ENCODE results near the gene LAMA5. TPM values are rescaled to one million over a fixed set of nuclear protein-coding genes. Genes with fewer than 3 reads are reported as not detected.

LAMA5 gene
- total RNA-seq, 2 donors from 2014 or later = 315 to 369 TPM

DNA sequence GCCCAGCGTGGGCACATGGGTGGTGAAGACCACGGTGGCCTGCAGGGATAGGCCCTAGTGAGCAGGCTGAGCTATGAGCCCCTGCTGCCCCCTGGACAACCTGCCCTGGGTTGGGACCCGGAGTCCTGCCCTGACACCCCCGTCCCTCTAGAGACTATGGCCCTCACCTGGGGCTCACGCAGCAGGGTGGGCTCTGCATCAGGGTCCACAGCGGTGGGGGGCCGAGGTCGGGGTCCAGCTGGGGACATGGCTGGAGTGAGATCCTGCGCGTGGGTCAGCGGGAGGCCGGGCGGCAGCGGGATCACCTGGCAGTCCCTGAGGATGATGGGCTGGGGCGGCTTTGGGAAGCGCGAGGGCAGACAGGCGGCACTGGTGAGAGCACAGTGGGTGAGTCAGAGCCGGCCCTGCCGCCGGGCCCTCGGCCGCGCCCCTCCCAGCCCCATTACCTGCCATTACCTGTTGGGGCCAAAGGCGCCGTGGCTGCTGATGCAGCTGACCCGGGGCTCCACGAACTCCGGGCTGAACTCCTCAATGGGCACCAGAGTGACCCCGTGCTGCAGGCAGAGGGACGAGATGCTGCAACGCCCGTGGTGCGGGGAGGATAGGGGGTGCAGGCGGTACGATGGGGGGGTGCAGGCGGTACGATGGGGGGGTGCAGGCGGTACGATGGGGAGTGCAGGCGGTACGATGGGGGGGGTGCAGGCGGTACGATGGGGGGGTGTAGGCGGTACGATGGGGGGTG, 36.4 kb downstream of the LAMA5 start:
- no peak overlapping the region for H3K9ac ChIP-seq (ENCODE audit: extremely low read depth, low read length, poor library complexity, severe bottlenecking)
- WGBS, 2 experiments (ENCODE audit: insufficient coverage in 1 of 2, insufficient read length in 1 of 2) = 93 to 94% methylated on average over 16 to 37 of the region's 46 CpGs
- H3K27me3 ChIP-seq (ENCODE audit: control insufficient read depth, insufficient read depth, low read length, poor library complexity, severe bottlenecking) = no peaks in the 10 kb centered on the region
- no peak overlapping the region for H3K27ac ChIP-seq (ENCODE audit: low read depth, low read length)
- no peak overlapping the region for H3K27ac Mint-ChIP-seq
- TF ChIP-seq CTCF (conservative IDR thresholded peaks at IDR 0.05) = no peak
- H3K4me3 Mint-ChIP-seq = no peak overlapping the region
- no peak overlapping the region for H3K4me3 ChIP-seq (ENCODE audit: low read length)
- no peaks in the 10 kb centered on the region for H3K27me3 Mint-ChIP-seq (ENCODE audit: insufficient read depth)
- H3K36me3 Mint-ChIP-seq (ENCODE audit: low read depth) = peaks cover 39% of the 10 kb centered on the region
- peaks cover 49% of the 10 kb centered on the region for H3K36me3 ChIP-seq (ENCODE audit: control insufficient read depth, insufficient read depth, low read length)
- peaks cover 3% of the 10 kb centered on the region for H3K9me3 Mint-ChIP-seq
- DNase-seq = no peak
- H3K4me1 ChIP-seq (ENCODE audit: control insufficient read depth, insufficient read depth, low read length) = no peaks in the 10 kb centered on the region
- no peaks in the 10 kb centered on the region for H3K9me3 ChIP-seq (ENCODE audit: control insufficient read depth, low read length)
- H3K4me1 Mint-ChIP-seq = no peaks in the 10 kb centered on the region

GRCh38 chr20:62329389-62330377, 37.4 kb downstream of the LAMA5 start:
- DNase-seq = no peak
- Mint-ChIP-seq H3K27me3 (ENCODE audit: insufficient read depth) (no peaks in the 10 kb centered on the region), H3K4me3 (no peak overlapping the region), H3K9me3 (peaks cover 3% of the 10 kb centered on the region), H3K27ac (no peak overlapping the region), H3K36me3 (ENCODE audit: low read depth) (peaks cover 50% of the 10 kb centered on the region), H3K4me1 (no peaks in the 10 kb centered on the region)
- no peaks in the 10 kb centered on the region for H3K4me1 ChIP-seq (ENCODE audit: control insufficient read depth, insufficient read depth, low read length)
- no peak overlapping the region for H3K9ac ChIP-seq (ENCODE audit: extremely low read depth, low read length, poor library complexity, severe bottlenecking)
- WGBS, 2 experiments (ENCODE audit: insufficient coverage in 1 of 2, insufficient read length in 1 of 2) = 96% methylated on average over 30 to 37 of the region's 37 CpGs
- no peak for TF ChIP-seq CTCF (conservative IDR thresholded peaks at IDR 0.05)
- H3K36me3 ChIP-seq (ENCODE audit: control insufficient read depth, insufficient read depth, low read length) = peaks cover 48% of the 10 kb centered on the region
- no peaks in the 10 kb centered on the region for H3K9me3 ChIP-seq (ENCODE audit: control insufficient read depth, low read length)
- H3K4me3 ChIP-seq (ENCODE audit: low read length) = no peak overlapping the region
- no peak overlapping the region for H3K27ac ChIP-seq (ENCODE audit: low read depth, low read length)
- no peaks in the 10 kb centered on the region for H3K27me3 ChIP-seq (ENCODE audit: control insufficient read depth, insufficient read depth, low read length, poor library complexity, severe bottlenecking)

DNA sequence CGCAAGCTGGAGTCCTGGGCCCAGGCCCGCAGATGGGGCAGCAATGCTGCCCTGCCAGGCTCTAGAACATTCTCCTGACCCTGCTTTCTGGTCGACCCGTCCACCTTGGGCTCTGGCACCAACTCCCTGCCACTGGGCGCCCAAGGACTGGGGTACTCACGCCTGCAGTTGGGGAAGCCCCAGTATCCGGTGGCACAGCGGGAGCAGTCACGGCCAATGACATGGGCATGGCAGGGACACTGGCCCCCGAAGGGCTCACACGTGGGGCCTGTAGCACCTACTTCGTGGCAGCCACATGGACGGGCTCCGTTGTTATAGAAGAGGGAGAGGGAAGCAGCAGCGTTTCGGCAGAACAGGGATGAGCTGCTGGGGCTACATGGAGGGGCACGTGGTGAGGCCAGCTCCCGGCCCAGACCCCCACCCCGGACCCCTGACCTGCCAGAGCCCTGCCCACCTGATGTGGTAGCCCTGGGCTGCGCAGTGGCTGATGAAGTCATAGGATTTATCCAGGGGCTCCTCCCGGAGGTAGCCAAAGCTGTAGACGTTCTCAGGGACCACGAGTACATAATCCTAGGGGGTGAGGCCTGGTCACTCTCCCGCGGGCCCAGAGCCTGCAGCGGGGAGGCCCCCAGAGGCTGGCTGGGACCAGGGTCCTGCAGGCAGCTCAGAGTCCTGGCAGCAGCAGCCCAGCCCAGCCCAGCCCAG, 38.3 kb downstream of the LAMA5 start:
- Histone ChIP-seq H3K27me3 (ENCODE audit: control insufficient read depth, insufficient read depth, low read length, poor library complexity, severe bottlenecking) (no peaks in the 10 kb centered on the region), H3K27ac (ENCODE audit: low read depth, low read length) (no peak overlapping the region), H3K4me1 (ENCODE audit: control insufficient read depth, insufficient read depth, low read length) (no peaks in the 10 kb centered on the region), H3K9me3 (ENCODE audit: control insufficient read depth, low read length) (no peaks in the 10 kb centered on the region), H3K36me3 (ENCODE audit: control insufficient read depth, insufficient read depth, low read length) (peaks cover 57% of the 10 kb centered on the region), H3K9ac (ENCODE audit: extremely low read depth, low read length, poor library complexity, severe bottlenecking) (no peak overlapping the region), H3K4me3 (ENCODE audit: low read length) (no peak overlapping the region)
- H3K4me1 Mint-ChIP-seq = no peaks in the 10 kb centered on the region
- 94 to 96% methylated on average over 20 to 26 of the region's 26 CpGs for WGBS, 2 experiments (ENCODE audit: insufficient coverage in 1 of 2, insufficient read length in 1 of 2)
- no peak for TF ChIP-seq CTCF (conservative IDR thresholded peaks at IDR 0.05)
- no peak overlapping the region for H3K27ac Mint-ChIP-seq
- no peak for DNase-seq
- H3K9me3 Mint-ChIP-seq = peaks cover 3% of the 10 kb centered on the region
- H3K36me3 Mint-ChIP-seq (ENCODE audit: low read depth) = peaks cover 57% of the 10 kb centered on the region
- no peak overlapping the region for H3K4me3 Mint-ChIP-seq
- no peaks in the 10 kb centered on the region for H3K27me3 Mint-ChIP-seq (ENCODE audit: insufficient read depth)

All from endodermal cell (in vitro differentiated cells).